ENCODE measurements around the gene SGMS1. TPM values are rescaled to one million over a fixed set of nuclear protein-coding genes. Genes with fewer than 3 reads are reported as not detected.

SGMS1 gene
- polyA plus RNA-seq, 2 of the 4 experiments (the other 2 are of a cell fraction): 22.7 to 28.2 TPM

GRCh38 chr10:50508315-50509051 is 115.3 kb downstream of the SGMS1 start:
- Histone ChIP-seq H3K4me2 (0 out of 3 replicates have a peak overlapping the region, but pooled peaks have one; percentile 0), H3K4me3 (no peak overlapping the region), H3K4me1 (peaks cover 32% of the 10 kb centered on the region), H3K27ac (no peak overlapping the region), H3K9me3 (no peaks in the 10 kb centered on the region)
- DNase-seq (ENCODE audit: low read depth in 1 of 2, low spot score in 1 of 2) (no peak), FAIRE-seq (no peak), ATAC-seq (no peak)
- CTCF ChIA-PET: interaction anchor here (0.9 kb wide), 1 partner anchor 12 kb away, joined by 4 read pairs; no protein-coding TSS in a partner anchor
- POLR2A ChIA-PET: no interaction called here
- TF ChIP-seq ZFP36 (IDR thresholded peaks at IDR 0.05; ENCODE audit: borderline replicate concordance, partially characterized antibody): no peak
- TF ChIP-seq, protein P1, sequence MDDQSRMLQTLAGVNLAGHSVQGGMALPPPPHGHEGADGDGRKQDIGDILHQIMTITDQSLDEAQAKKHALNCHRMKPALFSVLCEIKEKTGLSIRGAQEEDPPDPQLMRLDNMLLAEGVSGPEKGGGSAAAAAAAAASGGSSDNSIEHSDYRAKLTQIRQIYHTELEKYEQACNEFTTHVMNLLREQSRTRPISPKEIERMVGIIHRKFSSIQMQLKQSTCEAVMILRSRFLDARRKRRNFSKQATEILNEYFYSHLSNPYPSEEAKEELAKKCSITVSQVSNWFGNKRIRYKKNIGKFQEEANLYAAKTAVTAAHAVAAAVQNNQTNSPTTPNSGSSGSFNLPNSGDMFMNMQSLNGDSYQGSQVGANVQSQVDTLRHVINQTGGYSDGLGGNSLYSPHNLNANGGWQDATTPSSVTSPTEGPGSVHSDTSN (IDR thresholded peaks at IDR 0.05): no peak
- TF ChIP-seq MAZ (IDR thresholded peaks at IDR 0.05; ENCODE audit: borderline replicate concordance, low read depth, low read length): no peak
- no peak for TF ChIP-seq POLR2AphosphoS2 (conservative IDR thresholded peaks at IDR 0.05; ENCODE audit: low read length)
- no peak for TF ChIP-seq HDAC2 (IDR thresholded peaks at IDR 0.05)
- TF ChIP-seq, protein P2, sequence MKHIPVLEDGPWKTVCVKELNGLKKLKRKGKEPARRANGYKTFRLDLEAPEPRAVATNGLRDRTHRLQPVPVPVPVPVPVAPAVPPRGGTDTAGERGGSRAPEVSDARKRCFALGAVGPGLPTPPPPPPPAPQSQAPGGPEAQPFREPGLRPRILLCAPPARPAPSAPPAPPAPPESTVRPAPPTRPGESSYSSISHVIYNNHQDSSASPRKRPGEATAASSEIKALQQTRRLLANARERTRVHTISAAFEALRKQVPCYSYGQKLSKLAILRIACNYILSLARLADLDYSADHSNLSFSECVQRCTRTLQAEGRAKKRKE (CRISPR knock-in tag; IDR thresholded peaks at IDR 0.05; ENCODE audit: low read depth): no peak
- no peak for TF ChIP-seq ZC3H11A (IDR thresholded peaks at IDR 0.05)
- no peak for TF ChIP-seq KDM5A (IDR thresholded peaks at IDR 0.05)
- no peak for TF ChIP-seq CHD4 (IDR thresholded peaks at IDR 0.05; ENCODE audit: borderline replicate concordance)
- TF ChIP-seq CBX8 (IDR thresholded peaks at IDR 0.05): no peak
- TF ChIP-seq HOXB5 (CRISPR knock-in tag; IDR thresholded peaks at IDR 0.05): no peak
- TF ChIP-seq REST (IDR thresholded peaks at IDR 0.05): no peak
- TF ChIP-seq EHF (CRISPR knock-in tag; IDR thresholded peaks at IDR 0.05): no peak
- TF ChIP-seq RCOR1 (IDR thresholded peaks at IDR 0.05; ENCODE audit: low read depth, low read length): no peak
- TF ChIP-seq BHLHE40 (IDR thresholded peaks at IDR 0.05; ENCODE audit: low read depth, low read length): no peak
- TF ChIP-seq JUNB (IDR thresholded peaks at IDR 0.05): no peak
- TF ChIP-seq, protein P3, sequence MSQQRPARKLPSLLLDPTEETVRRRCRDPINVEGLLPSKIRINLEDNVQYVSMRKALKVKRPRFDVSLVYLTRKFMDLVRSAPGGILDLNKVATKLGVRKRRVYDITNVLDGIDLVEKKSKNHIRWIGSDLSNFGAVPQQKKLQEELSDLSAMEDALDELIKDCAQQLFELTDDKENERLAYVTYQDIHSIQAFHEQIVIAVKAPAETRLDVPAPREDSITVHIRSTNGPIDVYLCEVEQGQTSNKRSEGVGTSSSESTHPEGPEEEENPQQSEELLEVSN (IDR thresholded peaks at IDR 0.05; ENCODE audit: borderline replicate concordance, low read depth): no peak
- 95% methylated on average over 5 of the region's 5 CpGs for WGBS (ENCODE audit: missing lambda C conversion rate)

DNA sequence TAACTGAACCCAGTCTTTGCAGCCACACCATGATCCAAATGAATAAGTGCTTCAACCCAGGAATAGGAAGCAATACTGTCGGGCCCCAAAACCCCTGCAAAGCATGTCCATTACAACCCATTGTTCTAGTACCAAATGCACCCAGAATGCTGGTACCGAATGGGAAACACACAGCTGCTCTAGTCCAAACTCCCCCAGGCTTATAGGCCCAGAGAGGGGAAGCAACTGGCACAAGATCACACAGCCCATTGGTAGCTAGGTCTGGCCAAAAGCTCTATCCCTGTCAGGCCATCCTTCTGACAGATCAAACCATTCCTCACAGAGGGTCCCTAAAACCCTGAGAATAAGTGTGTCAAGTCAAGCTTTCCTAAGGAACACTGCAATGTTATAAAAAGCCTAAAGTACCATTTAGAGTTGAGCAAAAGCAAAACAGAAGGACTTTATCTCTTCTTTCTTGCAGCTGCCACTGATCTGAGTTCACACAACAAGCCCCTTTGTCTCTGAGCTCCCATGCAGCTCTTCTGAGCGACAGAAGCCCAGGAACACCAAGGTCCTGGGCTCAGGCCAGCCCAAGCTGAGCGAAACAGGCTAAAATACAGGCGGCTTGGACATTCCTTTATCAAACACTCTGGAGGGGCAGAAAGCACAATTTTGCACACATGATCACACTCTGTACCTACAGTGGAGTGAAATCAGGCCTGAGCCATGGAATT is 116.7 kb downstream of the SGMS1 start:
- 96% methylated on average over 4 of the region's 5 CpGs for WGBS (ENCODE audit: missing lambda C conversion rate)
- no peak overlapping the region for H3K27ac ChIP-seq
- H3K4me3 ChIP-seq: no peak overlapping the region
- ChIA-PET CTCF (no interaction called here), POLR2A (no interaction called here)
- FAIRE-seq (no peak), DNase-seq (ENCODE audit: low read depth in 1 of 2, low spot score in 1 of 2) (no peak), ATAC-seq (no peak)
- peaks cover 31% of the 10 kb centered on the region for H3K4me1 ChIP-seq
- H3K9me3 ChIP-seq: no peaks in the 10 kb centered on the region
- H3K4me2 ChIP-seq: no peak overlapping the region
- TF ChIP-seq EHMT2 (IDR thresholded peaks at IDR 0.05; ENCODE audit: low read depth) (no peak), TFCP2L1 (CRISPR knock-in tag; IDR thresholded peaks at IDR 0.05) (no peak), KDM1A (IDR thresholded peaks at IDR 0.05; ENCODE audit: low read depth) (no peak), JUNB (IDR thresholded peaks at IDR 0.05) (no peak), RFX5 (IDR thresholded peaks at IDR 0.05) (no peak), CBX2 (IDR thresholded peaks at IDR 0.05; ENCODE audit: borderline replicate concordance, low read depth) (no peak), KDM5A (IDR thresholded peaks at IDR 0.05) (no peak), RCOR1 (IDR thresholded peaks at IDR 0.05; ENCODE audit: low read depth, low read length) (no peak), HOXA7 (CRISPR knock-in tag; IDR thresholded peaks at IDR 0.05) (no peak), REST (IDR thresholded peaks at IDR 0.05) (no peak)

Data from A549 (cell line).